Activated gamma-delta T cell treated with anti-CD3 and anti-CD28 coated beads, Interleukin-2, amount 50 U/mL, for 16 hours (primary cell): ENCODE data around the gene SGTA.

Source experiments
- DNase-seq: peaks from one replicate; pipeline ENCODE4 v3.0.0-alpha.2; 2020; ENCODE audit warnings: low read depth

The SGTA gene

GRCh38 chr19:2809387-2810140, 26.5 kb upstream of the SGTA start:
- no peak for DNase-seq

- no peak for DNase-seq
These were observed 25.3 kb upstream of the SGTA start for GRCh38 chr19:2808129-2808941.

- no peak for DNase-seq
These were observed 24.5 kb upstream of the SGTA start for GRCh38 chr19:2807379-2808128.

DNA sequence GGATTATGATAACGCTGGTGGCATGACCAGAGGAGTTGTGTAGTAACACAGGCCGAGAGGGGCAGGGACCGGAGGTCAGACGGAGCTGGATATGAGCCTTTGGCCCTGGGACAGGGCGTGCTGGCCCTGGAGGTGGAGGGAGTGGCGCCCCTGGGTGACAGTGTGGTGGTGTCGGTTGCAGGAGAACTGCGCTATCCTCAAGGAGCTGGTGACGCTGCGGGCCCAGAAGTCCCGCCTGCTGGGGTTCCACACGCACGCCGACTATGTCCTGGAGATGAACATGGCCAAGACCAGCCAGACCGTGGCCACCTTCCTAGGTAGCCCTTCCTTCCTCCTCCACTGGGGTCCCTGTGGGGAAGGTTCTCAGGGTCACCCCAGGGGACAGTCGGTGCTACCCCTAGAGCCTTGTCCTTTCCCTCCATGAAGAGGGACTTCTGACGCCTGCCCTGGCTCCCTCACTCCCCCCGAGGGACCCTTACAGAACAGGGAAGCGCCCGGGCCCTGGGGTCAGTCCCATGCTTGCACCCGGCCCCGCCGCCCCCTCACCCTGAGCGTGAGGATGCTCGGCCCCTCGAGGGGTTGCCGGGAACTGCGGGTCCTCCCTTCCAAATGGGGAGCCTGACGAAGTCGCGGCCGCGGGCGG, 23.8 kb upstream of the SGTA start:
- no peak for DNase-seq

DNA sequence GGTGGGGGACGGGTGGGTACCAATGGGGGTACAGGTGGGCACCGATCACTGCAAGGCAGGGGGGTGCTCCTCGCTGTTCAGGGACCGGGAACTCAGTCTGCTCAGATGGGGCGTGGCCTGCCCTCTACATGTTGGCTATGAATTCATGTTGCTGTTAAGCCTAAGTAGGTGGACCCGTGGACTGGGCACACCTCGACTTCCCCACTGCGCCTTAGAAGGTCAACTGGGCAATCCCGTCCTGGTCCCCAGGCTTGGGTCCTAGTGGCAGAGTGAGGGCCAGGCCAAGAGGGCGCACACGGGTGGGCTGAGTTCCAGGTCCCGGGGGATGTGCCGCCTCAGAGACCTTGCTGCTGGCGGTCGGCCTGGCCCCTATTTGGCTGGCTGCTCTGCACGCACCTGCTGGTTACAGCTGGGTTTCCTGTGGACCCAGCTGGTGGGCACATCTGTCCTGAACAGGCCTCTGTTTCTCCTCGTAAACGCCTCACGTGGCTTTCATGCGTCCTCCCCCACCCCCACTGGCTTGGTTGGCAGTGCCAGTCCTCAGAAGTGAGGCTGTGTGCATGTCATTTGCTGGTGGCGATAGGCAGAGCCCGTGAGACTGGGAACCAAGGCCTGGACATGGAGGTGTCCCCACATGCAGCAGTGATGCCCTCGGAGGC, 23.0 kb upstream of the SGTA start:
- no peak for DNase-seq

DNA sequence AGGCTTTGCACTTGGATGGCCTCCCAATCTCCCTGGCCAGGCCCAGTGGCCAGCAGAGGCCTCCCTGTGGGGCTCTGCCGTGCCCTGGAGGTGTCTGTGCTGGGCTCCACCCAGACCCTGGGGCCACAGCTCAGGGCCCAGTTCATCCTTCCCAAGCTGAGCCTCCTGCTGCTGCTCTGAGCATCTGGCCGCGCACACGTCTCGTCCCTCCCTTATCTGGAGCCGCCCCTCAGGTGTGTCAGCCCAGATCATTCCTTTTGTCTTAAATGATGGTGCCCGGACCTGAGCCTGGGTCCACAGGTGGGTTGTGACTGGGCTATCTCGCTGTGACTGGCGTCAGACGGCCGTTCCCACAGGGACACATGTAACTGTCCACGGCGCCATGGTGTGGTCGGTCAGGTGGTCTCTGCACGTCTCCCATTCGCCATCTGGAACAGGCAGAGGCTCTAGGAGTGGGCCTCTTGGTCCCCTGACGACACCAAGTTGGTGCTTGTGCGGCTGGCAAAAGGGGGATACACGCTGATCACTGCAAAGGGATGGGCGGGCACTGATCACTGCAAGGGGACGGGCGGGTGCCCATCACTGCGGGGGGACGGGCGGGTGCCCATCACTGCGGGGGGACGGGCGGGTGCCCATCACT, 22.3 kb upstream of the SGTA start:
- no peak for DNase-seq

GRCh38 chr19:2804156-2805004, 21.3 kb upstream of the SGTA start:
- no peak for DNase-seq

GRCh38 chr19:2803486-2804155, 20.5 kb upstream of the SGTA start:
- DNase-seq = no peak

DNA sequence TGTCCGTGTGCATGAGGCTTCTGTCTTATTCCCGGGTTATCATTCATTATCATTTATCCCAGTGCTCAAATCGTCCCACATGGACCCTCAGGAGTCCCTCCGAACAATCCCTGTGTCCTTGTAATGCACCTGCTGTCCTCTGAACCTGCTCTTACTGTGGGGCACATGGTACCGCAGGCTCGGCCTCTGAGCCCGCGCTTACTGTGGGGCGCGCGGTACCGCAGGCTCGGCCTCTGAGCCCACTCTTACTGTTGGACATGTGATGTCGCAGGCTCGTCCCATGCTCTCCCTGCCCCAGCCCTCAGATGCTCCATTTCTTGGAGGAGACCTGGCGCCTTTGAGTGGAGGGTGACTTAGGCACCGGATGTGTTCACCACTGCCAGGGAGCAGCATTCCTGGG, 19.8 kb upstream of the SGTA start:
- no peak for DNase-seq

- DNase-seq = no peak
These were observed 17.4 kb upstream of the SGTA start for GRCh38 chr19:2800506-2800905.

DNA sequence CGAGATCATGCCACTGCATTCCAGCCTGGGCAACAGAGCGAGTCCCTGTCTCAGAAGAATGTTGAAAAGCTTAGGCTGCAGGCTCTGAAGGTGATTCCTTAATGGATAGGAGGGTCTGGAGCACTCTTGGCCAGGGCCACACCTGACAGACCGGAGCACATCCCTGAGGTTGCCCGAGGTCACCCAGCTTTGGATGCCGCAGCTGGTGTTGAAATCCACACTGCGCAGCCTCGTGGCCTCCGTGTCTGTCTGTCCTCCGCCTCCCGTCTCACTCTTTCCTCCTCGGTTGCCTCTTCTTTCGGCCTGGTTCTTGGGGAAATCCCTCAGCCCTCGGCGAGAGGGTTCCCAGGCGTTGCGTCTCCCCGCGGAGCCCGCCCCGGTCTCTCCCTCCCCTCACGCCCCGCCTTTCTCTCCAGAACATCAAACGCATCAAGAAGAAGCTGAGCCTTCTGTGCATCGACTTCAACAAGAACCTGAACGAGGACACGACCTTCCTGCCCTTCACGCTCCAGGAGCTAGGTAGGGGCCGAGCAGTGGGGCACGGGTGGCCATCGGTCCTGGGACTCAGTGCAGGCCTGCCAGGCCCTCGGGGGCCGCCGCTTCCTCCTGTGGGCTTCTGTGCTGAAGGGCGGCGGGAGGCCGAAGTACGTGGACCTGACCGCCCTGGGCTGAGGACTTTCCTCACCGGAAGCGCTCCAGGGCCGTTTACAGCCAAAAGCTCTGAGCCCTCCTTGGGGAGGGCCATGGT, 16.4 kb upstream of the SGTA start:
- DNase-seq = no peak

- DNase-seq = no peak
These were observed 15.7 kb upstream of the SGTA start for GRCh38 chr19:2798733-2799132.

- DNase-seq = no peak
These were observed 15.1 kb upstream of the SGTA start for GRCh38 chr19:2798158-2798685.

- DNase-seq = no peak
These were observed 14.2 kb upstream of the SGTA start for GRCh38 chr19:2797280-2797679.

DNA sequence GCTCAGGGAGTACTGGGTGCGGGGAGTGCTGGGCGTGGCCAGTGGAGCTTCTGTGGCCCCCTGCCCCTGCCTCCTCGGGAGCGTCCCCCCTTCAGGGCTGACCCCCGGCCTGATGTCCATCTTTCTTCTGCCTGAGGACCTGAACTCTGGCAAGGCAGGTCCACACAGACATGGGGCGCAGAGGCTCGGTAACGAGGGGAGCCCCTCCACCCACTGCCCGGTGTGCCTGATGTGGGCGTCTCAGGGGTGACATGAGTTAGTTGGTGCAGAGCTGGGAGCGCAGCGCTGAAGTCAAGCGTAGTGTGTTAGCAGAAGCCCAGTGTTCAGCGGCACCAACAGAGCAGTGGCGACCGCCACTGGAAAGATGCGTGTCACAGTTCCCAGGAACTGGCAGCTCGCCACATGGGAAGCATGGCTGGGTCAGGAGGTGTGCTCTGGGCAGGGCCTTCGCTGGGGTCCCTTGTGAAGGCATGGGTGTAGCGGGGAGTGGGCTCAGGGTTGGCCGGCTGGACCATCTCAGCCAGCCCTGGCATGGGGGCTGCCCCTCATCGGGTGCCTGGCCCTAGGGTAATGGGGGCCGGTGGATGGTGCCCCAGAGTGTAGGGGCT, 13.7 kb upstream of the SGTA start:
- DNase-seq = no peak

- no peak for DNase-seq
These were observed 13.0 kb upstream of the SGTA start for GRCh38 chr19:2795827-2796658.

- no peak for DNase-seq
These were observed 10.5 kb upstream of the SGTA start for GRCh38 chr19:2793577-2793976.
